Measurements from ENCODE around the gene IL21.

GRCh38 chr4:122606364-122607043 is 14.4 kb downstream of the IL21 start:
- TF ChIP-seq CTCF (IDR thresholded peaks at IDR 0.05) (no peak), POLR2A (IDR thresholded peaks at IDR 0.05) (no peak)

Data from heart left ventricle (tissue), 13 donors.